MCF 10A (cell line): ENCODE data around the gene LMF2. TPM values are rescaled to one million over a fixed set of nuclear protein-coding genes. Genes with fewer than 3 reads are reported as not detected.

ENCODE experiments used
- BruUV-seq: library from RNA; stranded (reverse); fragments of 400-500 nt; replicated peaks from 2 replicates; lab custom pipeline; 2021; lab: Mats Ljungman, UMichigan
- CTCF ChIA-PET: fragments of 300-600 bp; sonication (Branson Sonifier 250); formaldehyde crosslinking; extraction: SDS; loops from one replicate; lab custom pipeline; 2021; ENCODE audit warnings: antibody characterized with exemption, inconsistent platforms; lab: Yijun Ruan, JAX
- POLR2A ChIA-PET: fragments of 300-600, 350-650 bp; sonication (Branson Sonifier 250); formaldehyde crosslinking; extraction: SDS; loops from one replicate; lab custom pipeline; 2020; ENCODE audit warnings: antibody characterized with exemption, inconsistent platforms; lab: Yijun Ruan, JAX
- DNase-seq: peaks from one replicate; pipeline ENCODE4 v3.0.0-alpha.2; 2018; ENCODE audit not compliant: unreplicated experiment
- H3K27ac Mint-ChIP-seq: one replicate; pipeline ENCODE4 v1.8.0; 2022; ENCODE audit warnings: mild to moderate bottlenecking, low read depth, mixed read lengths; ENCODE audit not compliant: unreplicated experiment
- H3K27me3 Mint-ChIP-seq: one replicate; pipeline ENCODE4 v1.8.0; 2022; ENCODE audit warnings: mixed read lengths; ENCODE audit not compliant: insufficient read depth, unreplicated experiment
- H3K36me3 Mint-ChIP-seq: one replicate; pipeline ENCODE4 v1.8.0; 2022; ENCODE audit warnings: mild to moderate bottlenecking, moderate library complexity, mixed read lengths; ENCODE audit not compliant: insufficient read depth, unreplicated experiment
- H3K4me1 Mint-ChIP-seq: one replicate; pipeline ENCODE4 v1.8.0; 2022; ENCODE audit warnings: mixed read lengths; ENCODE audit not compliant: insufficient read depth, unreplicated experiment
- H3K4me3 Mint-ChIP-seq: one replicate; pipeline ENCODE4 v1.8.0; 2022; ENCODE audit warnings: mild to moderate bottlenecking, moderate library complexity, mixed read lengths; ENCODE audit not compliant: unreplicated experiment
- H3K9me3 Mint-ChIP-seq: one replicate; pipeline ENCODE4 v1.8.0; 2022; ENCODE audit warnings: mixed read lengths; ENCODE audit not compliant: unreplicated experiment
- intact Hi-C: fragments of 100-400 bp; cut with micrococcal nuclease; formaldehyde crosslinking; loops from 2 replicates; pipeline ENCODE4 v1.14.1; 2022
- total RNA-seq: library from RNA; stranded (reverse); gene quantifications from 2 replicates; pipeline ENCODE4 v1.2.3, GENCODE V29; 2022
- TF ChIP-seq, protein P1 (sequence below): fragments of 200-600 bp; IDR thresholded peaks from one replicate; pipeline ENCODE4 v1.8.0; 2022; ENCODE audit warnings: antibody characterized with exemption, mild to moderate bottlenecking; ENCODE audit not compliant: unreplicated experiment

Gene LMF2
- total RNA-seq, 1 experiment from 2014 or later: 50.9 TPM

DNA sequence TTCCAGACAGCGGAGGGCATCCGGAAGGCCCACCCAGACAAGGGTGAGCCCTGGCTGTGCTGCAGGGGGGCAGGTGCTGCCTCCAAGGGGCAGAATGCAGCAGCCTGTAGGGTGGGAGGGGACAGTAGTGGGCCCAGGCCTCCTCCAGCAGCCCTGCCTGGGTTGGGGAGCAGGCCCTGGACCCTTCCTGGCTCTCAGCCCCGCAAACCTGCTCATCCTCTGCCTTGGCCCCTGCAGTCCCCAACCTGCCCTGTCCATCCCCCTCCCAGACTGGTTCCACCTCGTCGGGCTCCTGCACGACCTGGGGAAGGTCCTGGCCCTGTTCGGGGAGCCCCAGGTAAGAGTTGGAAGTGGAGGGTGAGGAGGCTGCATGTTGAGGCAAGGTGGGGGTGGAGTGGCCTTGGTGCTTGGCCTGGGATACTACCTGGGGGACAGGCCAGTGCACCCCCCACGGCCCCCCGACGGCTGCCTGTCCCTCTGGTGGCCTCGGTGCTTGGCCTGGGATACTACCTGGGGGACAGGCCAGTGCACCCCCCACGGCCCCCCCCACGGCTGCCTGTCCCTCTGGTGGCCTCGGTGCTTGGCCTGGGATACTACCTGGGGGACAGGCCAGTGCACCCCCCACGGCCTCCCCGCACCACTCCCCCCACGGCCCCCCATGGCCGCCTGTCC lies 19.4 kb downstream of the LMF2 start:
- no peak for DNase-seq
- Mint-ChIP-seq H3K4me1 (peaks cover 15% of the 10 kb centered on the region), H3K4me3 (no peak overlapping the region), H3K27me3 (no peaks in the 10 kb centered on the region), H3K9me3 (no peaks in the 10 kb centered on the region), H3K36me3 (no peaks in the 10 kb centered on the region), H3K27ac (no peak overlapping the region)
- ChIA-PET POLR2A (no interaction called here), CTCF (no interaction called here)
- intact Hi-C loops: no loop called here
- TF ChIP-seq, protein P1, sequence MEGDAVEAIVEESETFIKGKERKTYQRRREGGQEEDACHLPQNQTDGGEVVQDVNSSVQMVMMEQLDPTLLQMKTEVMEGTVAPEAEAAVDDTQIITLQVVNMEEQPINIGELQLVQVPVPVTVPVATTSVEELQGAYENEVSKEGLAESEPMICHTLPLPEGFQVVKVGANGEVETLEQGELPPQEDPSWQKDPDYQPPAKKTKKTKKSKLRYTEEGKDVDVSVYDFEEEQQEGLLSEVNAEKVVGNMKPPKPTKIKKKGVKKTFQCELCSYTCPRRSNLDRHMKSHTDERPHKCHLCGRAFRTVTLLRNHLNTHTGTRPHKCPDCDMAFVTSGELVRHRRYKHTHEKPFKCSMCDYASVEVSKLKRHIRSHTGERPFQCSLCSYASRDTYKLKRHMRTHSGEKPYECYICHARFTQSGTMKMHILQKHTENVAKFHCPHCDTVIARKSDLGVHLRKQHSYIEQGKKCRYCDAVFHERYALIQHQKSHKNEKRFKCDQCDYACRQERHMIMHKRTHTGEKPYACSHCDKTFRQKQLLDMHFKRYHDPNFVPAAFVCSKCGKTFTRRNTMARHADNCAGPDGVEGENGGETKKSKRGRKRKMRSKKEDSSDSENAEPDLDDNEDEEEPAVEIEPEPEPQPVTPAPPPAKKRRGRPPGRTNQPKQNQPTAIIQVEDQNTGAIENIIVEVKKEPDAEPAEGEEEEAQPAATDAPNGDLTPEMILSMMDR: no peak
- no TSS peak for BruUV-seq

DNA sequence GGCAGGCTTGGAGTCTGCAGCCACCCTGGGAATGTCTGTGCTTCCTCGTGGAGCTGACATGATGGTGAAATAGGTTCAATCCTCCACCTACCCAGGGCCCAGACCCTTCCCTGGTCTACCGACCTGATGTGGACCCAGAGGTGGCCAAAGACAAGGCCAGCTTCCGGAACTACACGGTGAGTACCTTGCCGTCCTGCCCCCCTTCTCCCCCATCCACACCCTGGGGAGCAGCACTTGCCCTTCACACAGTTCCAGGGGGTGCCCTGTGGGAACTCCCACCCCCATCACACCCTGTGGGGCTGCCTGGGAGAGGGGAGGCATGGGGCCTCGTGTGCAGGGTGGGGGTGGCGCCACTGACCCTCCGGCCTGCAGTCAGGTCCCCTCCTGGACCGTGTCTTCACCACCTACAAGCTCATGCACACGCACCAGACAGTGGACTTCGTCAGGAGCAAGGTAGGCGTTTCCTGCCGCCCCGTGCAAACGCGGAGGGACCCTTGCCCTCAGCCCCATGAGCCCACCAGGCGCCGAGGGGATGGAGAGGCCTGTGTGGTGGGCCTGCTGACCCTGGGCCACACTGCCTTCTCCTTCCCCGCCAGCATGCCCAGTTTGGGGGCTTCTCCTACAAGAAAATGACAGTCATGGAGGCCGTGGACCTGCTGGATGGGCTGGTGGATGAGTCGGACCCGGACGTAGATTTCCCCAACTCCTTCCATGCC lies 20.1 kb downstream of the LMF2 start:
- no TSS peak for BruUV-seq
- CTCF ChIA-PET: interaction anchor here (0.6 to 1.5 kb wide), 2 partner anchors 10 to 146 kb away, joined by 3 to 4 read pairs; no protein-coding TSS in a partner anchor
- TF ChIP-seq, protein P1: no peak
- H3K36me3 Mint-ChIP-seq: no peaks in the 10 kb centered on the region
- no peak overlapping the region for H3K4me3 Mint-ChIP-seq
- no peak overlapping the region for H3K27ac Mint-ChIP-seq
- intact Hi-C loops: no loop called here
- H3K4me1 Mint-ChIP-seq: peaks cover 15% of the 10 kb centered on the region
- no peak for DNase-seq
- no peaks in the 10 kb centered on the region for H3K27me3 Mint-ChIP-seq
- POLR2A ChIA-PET: no interaction called here
- H3K9me3 Mint-ChIP-seq: no peaks in the 10 kb centered on the region

DNA sequence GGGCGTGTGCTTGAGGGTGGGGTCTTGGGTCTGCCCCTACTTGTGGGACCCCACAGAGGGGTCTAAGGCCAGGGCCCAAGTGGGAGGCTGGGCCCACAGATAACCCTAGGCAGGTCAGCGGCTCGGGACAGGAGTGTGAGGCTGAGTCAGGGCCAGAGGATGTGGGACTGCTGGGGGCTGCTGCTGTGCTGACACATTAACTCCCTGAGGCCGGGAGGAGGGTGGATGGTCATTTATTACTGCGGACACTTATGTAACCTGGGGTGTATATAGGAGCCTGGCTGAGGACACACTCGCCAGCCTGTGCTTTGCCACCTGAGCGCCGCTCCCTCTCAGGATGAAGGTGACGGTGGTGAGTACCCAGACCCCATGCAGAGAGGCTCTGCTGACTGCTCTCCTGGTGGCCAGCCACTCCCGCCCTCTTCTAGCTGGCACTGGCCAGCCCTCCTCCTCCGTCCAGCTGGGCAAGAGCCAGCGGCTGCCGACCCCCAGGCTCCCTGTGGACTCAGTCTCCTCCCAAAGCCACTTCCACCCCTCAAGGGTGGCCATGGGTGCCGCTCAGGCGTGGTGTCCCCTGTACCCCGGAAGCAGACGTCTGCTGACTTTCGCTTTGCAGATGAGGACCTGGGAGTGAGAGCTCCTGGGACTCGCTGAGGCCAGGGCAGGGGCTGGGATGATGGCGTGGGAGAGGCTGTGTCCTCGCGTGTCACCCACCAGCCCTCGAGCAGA lies 20.8 kb downstream of the LMF2 start, which contains the start of gene MIOX:
Gene MIOX, plus strand, starts transcription at position 299 of the 729 bp plus-strand sequence. Its CDS starts 39 bp downstream, at position 338.
- intact Hi-C loops: no loop called here
- Mint-ChIP-seq H3K4me1 (peaks cover 15% of the 10 kb centered on the region), H3K27me3 (no peaks in the 10 kb centered on the region), H3K36me3 (no peaks in the 10 kb centered on the region), H3K27ac (no peak within 1 kb of the TSS), H3K9me3 (no peaks in the 10 kb centered on the region), H3K4me3 (no peak within 1 kb of the TSS)
- POLR2A ChIA-PET: no interaction called here
- DNase-seq: no peak
- no TSS peak for BruUV-seq
- TF ChIP-seq, protein P1: no peak
- CTCF ChIA-PET: interaction anchor here (0.6 to 1.5 kb wide), 4 partner anchors 11 to 145 kb away, joined by 3 to 6 read pairs (median 4); no protein-coding TSS in a partner anchor
